ENCODE measurements around the gene SLAMF1.

GRCh38 chr1:160671603-160672517 lies 25.0 kb upstream of the SLAMF1 start:
- TF ChIP-seq POLR2A (IDR thresholded peaks at IDR 0.05): no peak
- TF ChIP-seq, protein P1, sequence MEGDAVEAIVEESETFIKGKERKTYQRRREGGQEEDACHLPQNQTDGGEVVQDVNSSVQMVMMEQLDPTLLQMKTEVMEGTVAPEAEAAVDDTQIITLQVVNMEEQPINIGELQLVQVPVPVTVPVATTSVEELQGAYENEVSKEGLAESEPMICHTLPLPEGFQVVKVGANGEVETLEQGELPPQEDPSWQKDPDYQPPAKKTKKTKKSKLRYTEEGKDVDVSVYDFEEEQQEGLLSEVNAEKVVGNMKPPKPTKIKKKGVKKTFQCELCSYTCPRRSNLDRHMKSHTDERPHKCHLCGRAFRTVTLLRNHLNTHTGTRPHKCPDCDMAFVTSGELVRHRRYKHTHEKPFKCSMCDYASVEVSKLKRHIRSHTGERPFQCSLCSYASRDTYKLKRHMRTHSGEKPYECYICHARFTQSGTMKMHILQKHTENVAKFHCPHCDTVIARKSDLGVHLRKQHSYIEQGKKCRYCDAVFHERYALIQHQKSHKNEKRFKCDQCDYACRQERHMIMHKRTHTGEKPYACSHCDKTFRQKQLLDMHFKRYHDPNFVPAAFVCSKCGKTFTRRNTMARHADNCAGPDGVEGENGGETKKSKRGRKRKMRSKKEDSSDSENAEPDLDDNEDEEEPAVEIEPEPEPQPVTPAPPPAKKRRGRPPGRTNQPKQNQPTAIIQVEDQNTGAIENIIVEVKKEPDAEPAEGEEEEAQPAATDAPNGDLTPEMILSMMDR (IDR thresholded peaks at IDR 0.05): no peak

Data from uterus (tissue), 2 donors.